IPS-NIHi11 (cell line): ENCODE data around the gene CDC42EP5.
A peak's percentile ranks its signal among the peaks of the same experiment; 100 is the strongest.
"Not testable (repeated sequence)": the region's sequence is repeated elsewhere in the genome, so short reads cannot be mapped to it uniquely, and the experiment has no call there.

Experiments used
- DNase-seq: peaks from one replicate; pipeline ENCODE4 v3.0.0; 2012; ENCODE audit warnings: mixed read lengths, low spot score

CDC42EP5 gene

GRCh38 chr19:54489766-54490165 lies 16.7 kb upstream of the CDC42EP5 start:
- DNase-seq, result no peak

GRCh38 chr19:54489341-54489740 lies 16.2 kb upstream of the CDC42EP5 start:
- DNase-seq, result no peak

GRCh38 chr19:54485851-54486250 lies 12.8 kb upstream of the CDC42EP5 start:
- no peak for DNase-seq

- DNase-seq, result no peak
These were observed 11.4 kb upstream of the CDC42EP5 start for GRCh38 chr19:54484451-54484850.

- no peak for DNase-seq
These were observed 9.8 kb upstream of the CDC42EP5 start for GRCh38 chr19:54482889-54483288.

- peak; percentile 75 for DNase-seq
These were observed 8.3 kb upstream of the CDC42EP5 start for GRCh38 chr19:54481326-54481930.

- DNase-seq, result no peak
These were observed 7.0 kb upstream of the CDC42EP5 start for GRCh38 chr19:54480051-54480450.

GRCh38 chr19:54478677-54479266 lies 5.7 kb upstream of the CDC42EP5 start:
- peak; percentile 65 for DNase-seq

- DNase-seq, result no peak
These were observed 4.6 kb upstream of the CDC42EP5 start for GRCh38 chr19:54477650-54478049.

- DNase-seq, result no peak
These were observed 2.6 kb upstream of the CDC42EP5 start for GRCh38 chr19:54475706-54476105.

- no peak for DNase-seq
These were observed 836 bp upstream of the CDC42EP5 start for GRCh38 chr19:54473892-54474372.

GRCh38 chr19:54470991-54471782 lies 1.9 kb downstream of the CDC42EP5 start:
- peak; percentile 56 for DNase-seq

GRCh38 chr19:54470276-54470887 lies 2.7 kb downstream of the CDC42EP5 start:
- no peak for DNase-seq

- DNase-seq, result no peak
These were observed 3.6 kb downstream of the CDC42EP5 start for GRCh38 chr19:54469496-54469934.

GRCh38 chr19:54466110-54466480 lies 7.0 kb downstream of the CDC42EP5 start:
- DNase-seq, result not testable (repeated sequence)

GRCh38 chr19:54465426-54466109 lies 7.5 kb downstream of the CDC42EP5 start:
- no peak for DNase-seq

GRCh38 chr19:54464630-54465425 lies 8.3 kb downstream of the CDC42EP5 start:
- DNase-seq, result peak; percentile 91

GRCh38 chr19:54464044-54464629 lies 9.0 kb downstream of the CDC42EP5 start:
- DNase-seq, result peak; percentile 78

- DNase-seq, result peak; percentile 81
These were observed 9.5 kb downstream of the CDC42EP5 start, which contains the start of gene LENG9 for GRCh38 chr19:54463531-54464043. LENG9 (minus strand) TSS chr19:54463778; CDS start chr19:54463526, 252 bp downstream.
